HEK293T (cell line): ENCODE measurements around the gene KLF2.

Experiments used
- CTCF ChIA-PET: fragments of 350-600 bp; formaldehyde crosslinking; extraction: SDS; loops from one replicate; lab custom pipeline; 2021; ENCODE audit warnings: antibody characterized with exemption, inconsistent platforms; lab: Yijun Ruan, JAX
- POLR2A ChIA-PET: fragments of 350-600 bp; formaldehyde crosslinking; extraction: SDS; loops from one replicate; lab custom pipeline; 2020; ENCODE audit warnings: antibody characterized with exemption, inconsistent platforms; lab: Yijun Ruan, JAX
- DNase-seq: peaks from one replicate; pipeline ENCODE4 v3.0.0; 2012; ENCODE audit warnings: mixed read lengths; ENCODE audit errors: extremely low spot score
- ARNT ChIP-seq: fragments of 450-650 bp; IDR thresholded peaks from 2 replicates; pipeline ENCODE4 v1.6.1; 2017; ENCODE audit warnings: mild to moderate bottlenecking
- BHLHE40 ChIP-seq: fragments of 450-650 bp; IDR thresholded peaks from 2 replicates; pipeline ENCODE4 v1.6.1; 2016; ENCODE audit warnings: mild to moderate bottlenecking, moderate library complexity, borderline replicate concordance
- CTBP1 ChIP-seq: fragments of 450-650 bp; IDR thresholded peaks from 2 replicates; pipeline ENCODE4 v1.6.1; 2016; ENCODE audit warnings: borderline replicate concordance
- ELF4 ChIP-seq: fragments of 450-650 bp; IDR thresholded peaks from 2 replicates; pipeline ENCODE4 v1.6.1; 2017; ENCODE audit warnings: antibody characterized with exemption
- FOXA1 ChIP-seq: fragments of 450-650 bp; IDR thresholded peaks from 2 replicates; pipeline ENCODE4 v1.6.1; 2016; ENCODE audit warnings: mild to moderate bottlenecking
- FOXK2 ChIP-seq: fragments of 450-650 bp; IDR thresholded peaks from 2 replicates; pipeline ENCODE4 v1.6.1; 2016; ENCODE audit warnings: mild to moderate bottlenecking
- FOXM1 ChIP-seq: fragments of 450-650 bp; IDR thresholded peaks from 2 replicates; pipeline ENCODE4 v1.6.1; 2017; ENCODE audit warnings: mild to moderate bottlenecking, borderline replicate concordance
- HDGF ChIP-seq: fragments of 450-650 bp; IDR thresholded peaks from 2 replicates; pipeline ENCODE4 v1.6.1; 2017; ENCODE audit warnings: antibody characterized with exemption, borderline replicate concordance
- L3MBTL2 ChIP-seq: fragments of 450-650 bp; conservative IDR thresholded peaks from 2 replicates; pipeline ENCODE4 v1.6.1; 2016; ENCODE audit warnings: mild to moderate bottlenecking
- LEF1 ChIP-seq: fragments of 450-650 bp; IDR thresholded peaks from 2 replicates; pipeline ENCODE4 v1.6.1; 2017; ENCODE audit warnings: mild to moderate bottlenecking, borderline replicate concordance
- NFRKB ChIP-seq: fragments of 450-650 bp; IDR thresholded peaks from 2 replicates; pipeline ENCODE4 v1.6.1; 2016; ENCODE audit warnings: mild to moderate bottlenecking, moderate library complexity
- SP1 ChIP-seq: fragments of 450-650 bp; IDR thresholded peaks from 2 replicates; pipeline ENCODE4 v1.6.1; 2017
- SUZ12 ChIP-seq: fragments of 450-650 bp; IDR thresholded peaks from 2 replicates; pipeline ENCODE4 v1.6.1; 2016; ENCODE audit warnings: mild to moderate bottlenecking
- TARDBP ChIP-seq: fragments of 450-650 bp; IDR thresholded peaks from 2 replicates; pipeline ENCODE4 v1.6.1; 2016
- ZNF384 ChIP-seq: fragments of 450-650 bp; IDR thresholded peaks from 2 replicates; pipeline ENCODE4 v1.6.1; 2016
- TF ChIP-seq, protein P1 (sequence below): fragments of 450-650 bp; IDR thresholded peaks from 2 replicates; pipeline ENCODE4 v1.6.1; 2016

The KLF2 gene

GRCh38 chr19:16285769-16286498, 38.7 kb upstream of the KLF2 start:
- TF ChIP-seq, protein P1, sequence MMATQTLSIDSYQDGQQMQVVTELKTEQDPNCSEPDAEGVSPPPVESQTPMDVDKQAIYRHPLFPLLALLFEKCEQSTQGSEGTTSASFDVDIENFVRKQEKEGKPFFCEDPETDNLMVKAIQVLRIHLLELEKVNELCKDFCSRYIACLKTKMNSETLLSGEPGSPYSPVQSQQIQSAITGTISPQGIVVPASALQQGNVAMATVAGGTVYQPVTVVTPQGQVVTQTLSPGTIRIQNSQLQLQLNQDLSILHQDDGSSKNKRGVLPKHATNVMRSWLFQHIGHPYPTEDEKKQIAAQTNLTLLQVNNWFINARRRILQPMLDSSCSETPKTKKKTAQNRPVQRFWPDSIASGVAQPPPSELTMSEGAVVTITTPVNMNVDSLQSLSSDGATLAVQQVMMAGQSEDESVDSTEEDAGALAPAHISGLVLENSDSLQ: no peak
- no peak for TF ChIP-seq BHLHE40
- no peak for TF ChIP-seq ELF4
- no peak for TF ChIP-seq TARDBP
- TF ChIP-seq SUZ12: no peak
- TF ChIP-seq ARNT: no peak
- no peak for TF ChIP-seq LEF1
- no peak for TF ChIP-seq L3MBTL2
- no peak for TF ChIP-seq FOXK2
- no peak for TF ChIP-seq FOXM1
- POLR2A ChIA-PET: no interaction called here
- no peak for DNase-seq
- CTCF ChIA-PET: no interaction called here

DNA sequence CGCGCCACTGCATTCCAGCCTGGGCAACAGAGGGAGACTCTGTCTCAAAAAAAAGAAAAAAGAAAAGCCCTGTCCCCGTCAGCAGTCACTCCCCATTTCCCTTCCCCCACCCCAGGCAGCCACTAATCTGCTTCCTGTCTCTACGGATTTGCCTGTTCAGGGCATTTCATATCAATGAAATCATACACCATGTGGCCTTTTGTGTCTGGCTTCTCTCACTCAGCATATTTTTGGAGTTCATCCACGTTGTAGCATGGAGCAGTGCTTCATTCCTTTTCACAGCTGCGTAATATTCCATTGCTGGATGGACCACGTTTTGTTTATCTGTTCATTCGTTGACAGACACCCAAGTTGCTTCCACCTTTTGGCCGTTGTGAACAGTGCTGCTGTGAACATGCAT, 36.1 kb upstream of the KLF2 start:
- TF ChIP-seq SP1 (no peak), CTBP1 (no peak), FOXM1 (no peak), NFRKB (no peak), TARDBP (no peak), BHLHE40 (no peak), SUZ12 (no peak), FOXA1 (no peak), LEF1 (no peak), ZNF384 (no peak), L3MBTL2 (no peak), ARNT (no peak), HDGF (no peak), FOXK2 (no peak), ELF4 (no peak)
- TF ChIP-seq, protein P1: no peak
- POLR2A ChIA-PET: no interaction called here
- DNase-seq: no peak
- CTCF ChIA-PET: no interaction called here

GRCh38 chr19:16289594-16289993, 35.0 kb upstream of the KLF2 start:
- ChIA-PET POLR2A (no interaction called here), CTCF (no interaction called here)
- no peak for DNase-seq
- TF ChIP-seq HDGF (no peak), LEF1 (no peak), ELF4 (no peak), ARNT (no peak), FOXA1 (no peak), BHLHE40 (no peak), SP1 (no peak), FOXK2 (no peak), TARDBP (no peak), CTBP1 (no peak), SUZ12 (no peak)
- TF ChIP-seq, protein P1: no peak

DNA sequence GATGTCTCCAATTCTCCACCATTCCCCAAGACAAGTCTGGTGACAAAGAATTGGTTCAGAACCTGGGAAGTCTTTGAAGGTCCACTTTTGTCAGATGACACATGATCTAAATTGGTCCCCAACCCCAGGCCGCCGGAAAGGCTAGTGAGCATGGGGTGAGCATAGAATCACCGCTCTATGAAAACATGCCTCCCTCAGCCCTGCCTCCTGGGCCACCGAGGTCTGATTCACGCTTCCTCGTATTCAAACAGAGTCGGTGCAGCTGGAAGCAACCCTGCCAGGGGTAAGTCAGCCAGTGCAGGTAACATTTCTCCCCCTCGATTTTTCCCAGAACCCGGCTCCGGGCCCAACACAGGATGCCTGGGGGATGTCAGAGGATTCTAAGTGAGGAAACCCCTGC, 33.9 kb upstream of the KLF2 start:
- TF ChIP-seq FOXM1: no peak
- TF ChIP-seq BHLHE40: no peak
- no peak for TF ChIP-seq ARNT
- TF ChIP-seq CTBP1: no peak
- no peak for TF ChIP-seq SP1
- no peak for TF ChIP-seq ELF4
- no peak for DNase-seq
- ChIA-PET POLR2A (no interaction called here), CTCF (no interaction called here)

DNA sequence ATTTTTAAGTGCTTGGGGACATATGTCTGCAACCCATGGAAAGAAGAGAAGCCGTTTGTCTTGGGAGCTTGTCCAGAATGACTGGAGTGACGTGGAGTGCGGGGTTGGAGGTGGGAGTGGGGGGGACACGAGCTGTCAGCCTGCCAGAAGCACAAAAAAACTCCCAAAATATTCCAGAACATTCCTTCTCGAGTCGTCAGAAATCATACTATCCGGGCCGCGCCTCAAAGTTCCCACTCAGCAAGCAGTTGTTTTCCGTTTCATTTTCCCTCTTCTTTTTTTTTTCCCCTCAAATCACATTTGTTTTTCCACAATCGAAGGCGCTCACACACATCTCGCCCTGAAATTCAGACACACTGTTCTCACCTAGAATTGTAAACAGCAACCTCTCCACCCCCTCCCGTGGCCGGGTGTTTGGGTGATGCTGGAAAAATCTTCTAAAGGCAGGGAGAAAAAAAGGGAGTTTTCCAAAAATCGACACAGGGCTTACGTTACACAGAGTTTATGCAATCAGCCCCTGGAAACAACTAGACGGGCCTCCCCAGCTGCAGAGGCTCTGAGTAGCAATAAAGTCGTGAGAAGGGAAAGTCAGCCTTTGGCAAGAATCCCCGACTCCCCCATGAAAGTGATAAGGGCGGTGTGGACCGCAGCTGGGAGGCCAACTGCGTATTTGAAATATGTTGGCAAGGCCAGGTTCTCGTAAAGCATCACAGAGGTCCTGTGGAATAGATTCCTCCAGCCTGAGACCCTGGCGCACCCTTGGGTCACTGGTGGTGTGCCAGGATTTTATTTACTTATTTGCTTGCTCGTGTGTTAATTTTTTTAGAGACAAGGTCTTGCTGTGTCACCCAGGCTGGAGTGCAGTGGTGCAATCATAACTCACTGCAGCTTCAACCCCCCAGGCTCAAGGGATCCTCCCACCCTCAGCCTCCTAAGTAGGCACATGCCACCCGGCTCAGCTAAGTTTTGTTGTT, 31.2 kb upstream of the KLF2 start:
- no peak for TF ChIP-seq SP1
- no peak for TF ChIP-seq SUZ12
- no peak for TF ChIP-seq ARNT
- TF ChIP-seq CTBP1: no peak
- TF ChIP-seq NFRKB: no peak
- TF ChIP-seq FOXK2: no peak
- no peak for TF ChIP-seq FOXM1
- ChIA-PET POLR2A (no interaction called here), CTCF (no interaction called here)
- no peak for DNase-seq

DNA sequence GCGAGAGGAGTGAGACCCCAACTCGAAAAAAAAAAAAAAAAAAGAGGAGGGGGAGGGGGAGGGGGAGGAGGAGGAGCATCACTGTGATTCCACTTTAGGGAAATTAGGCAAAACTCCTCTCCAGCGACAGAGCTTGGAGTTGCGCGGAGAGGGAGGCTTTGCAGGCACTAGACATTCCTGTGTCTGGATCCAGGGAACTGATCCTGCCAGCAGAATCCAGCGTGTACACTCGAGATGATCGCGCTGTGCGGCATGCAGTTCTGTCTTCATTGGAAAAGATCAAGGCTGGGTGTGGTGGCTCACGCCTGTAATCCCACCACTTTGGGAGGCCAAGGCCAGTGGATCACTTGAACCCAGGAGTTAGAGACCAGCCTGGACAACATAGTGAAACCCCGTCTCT, 29.6 kb upstream of the KLF2 start:
- TF ChIP-seq FOXA1 (no peak), ARNT (no peak), FOXK2 (no peak), TARDBP (no peak), NFRKB (no peak), SUZ12 (no peak), SP1 (no peak), HDGF (no peak), CTBP1 (no peak), ZNF384 (no peak), ELF4 (no peak), LEF1 (no peak), BHLHE40 (no peak), L3MBTL2 (no peak), FOXM1 (no peak)
- TF ChIP-seq, protein P1: no peak
- ChIA-PET POLR2A (no interaction called here), CTCF (no interaction called here)
- no peak for DNase-seq
